GM12878 (cell line): ENCODE results near the gene UMAD1. TPM values are rescaled to one million over a fixed set of nuclear protein-coding genes. Genes with fewer than 3 reads are reported as not detected.

Experiments used
- ATAC-seq: fragments of 200-7000 bp; cut with Tn5 transposase; 3 replicates; pipeline ENCODE4 v1.9.1; 2020; ENCODE audit warnings: mild to moderate bottlenecking, moderate library complexity
- BruUV-seq: library from RNA; stranded (reverse); fragments of 400-500 nt; replicated peaks from 2 replicates; lab custom pipeline; 2021; lab: Mats Ljungman, UMichigan
- CTCF ChIA-PET: fragments of 300-600 bp; sonication (Branson Sonifier 250); formaldehyde crosslinking; extraction: SDS; loops from one replicate; lab custom pipeline; 2021; ENCODE audit warnings: inconsistent platforms; lab: Yijun Ruan, JAX
- POLR2A ChIA-PET: fragments of 350-600 bp; formaldehyde crosslinking; extraction: SDS; loops from one replicate; lab custom pipeline; 2021; ENCODE audit warnings: inconsistent platforms; lab: Charles Lee
- RAD21 ChIA-PET: fragments of 300-600 bp; sonication (Branson Sonifier 250); formaldehyde crosslinking; loops from one replicate; lab custom pipeline; 2023; ENCODE audit warnings: antibody characterized with exemption; ENCODE audit not compliant: unreplicated experiment; lab: Charles Lee
- SMC1A ChIA-PET: fragments of 300-600 bp; sonication (Branson Sonifier 250); formaldehyde crosslinking; loops from one replicate; lab custom pipeline; 2023; ENCODE audit not compliant: unreplicated experiment, uncharacterized antibody; lab: Charles Lee
- DNase-seq: peaks from one replicate; pipeline ENCODE4 v3.0.0-alpha.2; 2011; ENCODE audit warnings: low read depth, low spot score
- FAIRE-seq: peaks from 3 replicates; lab custom pipeline; 2011; peaks lifted over from hg19 to GRCh38; lab: Jason Lieb, UNC
- H2AFZ ChIP-seq: 2 replicates; pipeline ENCODE4 v1.6.0; 2011; ENCODE audit warnings: low read depth, low read length, control low read depth; ENCODE audit not compliant: control insufficient read depth
- H3K27ac ChIP-seq: 2 replicates; pipeline ENCODE4 v1.5.1; 2011; ENCODE audit warnings: control low read depth; ENCODE audit not compliant: control insufficient read depth, insufficient read depth
- H3K27me3 ChIP-seq, 2 experiments: replicated peaks in 1 of 2; 2 replicates each; pipeline versions ENCODE4 v1.6.0 to v1.6.1; 2011; ENCODE audit warnings: low read length in 1 of 2; ENCODE audit not compliant: control insufficient read depth in 2 of 2, insufficient read depth in 2 of 2
- H3K36me3 ChIP-seq, 2 experiments: 2 replicates each; pipeline ENCODE4 v1.5.1; 2011; ENCODE audit warnings: low read length in 1 of 2; ENCODE audit not compliant: control insufficient read depth in 2 of 2, insufficient read depth in 2 of 2
- H3K4me1 ChIP-seq: 2 replicates; pipeline ENCODE4 v1.6.1; 2011; ENCODE audit warnings: mild to moderate bottlenecking, low read length, moderate library complexity, mixed read lengths; ENCODE audit not compliant: control insufficient read depth, insufficient read depth
- H3K4me2 ChIP-seq: 2 replicates; pipeline ENCODE4 v1.6.0; 2011; ENCODE audit warnings: control low read depth; ENCODE audit not compliant: control insufficient read depth, insufficient read depth
- H3K4me3 ChIP-seq: fragments of 200-600 bp; sonication (generic); 2 replicates; pipeline ENCODE4 v1.5.1; 2016
- H3K79me2 ChIP-seq: 2 replicates; pipeline ENCODE4 v1.6.0; 2011; ENCODE audit warnings: low read length; ENCODE audit not compliant: control insufficient read depth, insufficient read depth
- H3K9ac ChIP-seq: 2 replicates; pipeline ENCODE4 v1.8.0; 2011; ENCODE audit warnings: low read length, control low read depth, mixed read lengths; ENCODE audit not compliant: control insufficient read depth, insufficient read depth
- H3K9me3 ChIP-seq: replicated peaks from 3 replicates; pipeline ENCODE4 v1.5.1; 2011; ENCODE audit warnings: mild to moderate bottlenecking, low read length; ENCODE audit not compliant: control insufficient read depth, insufficient read depth
- H4K20me1 ChIP-seq: 2 replicates; pipeline ENCODE4 v1.6.0; 2011; ENCODE audit not compliant: control insufficient read depth, insufficient read depth
- EZH2 ChIP-seq: IDR thresholded peaks from 2 replicates; pipeline ENCODE4 v1.6.1; 2012; ENCODE audit warnings: low read depth, mild to moderate bottlenecking, control low read depth, inconsistent platforms, low read length, borderline replicate concordance; ENCODE audit not compliant: control insufficient read depth
- KDM1A ChIP-seq: fragments of 200-600 bp; sonication (generic); IDR thresholded peaks from 2 replicates; pipeline ENCODE4 v1.6.1; 2016; ENCODE audit warnings: borderline replicate concordance
- MEF2A ChIP-seq: IDR thresholded peaks from 2 replicates; pipeline ENCODE4 v1.6.1; 2011; ENCODE audit warnings: low read depth, mild to moderate bottlenecking, low read length, moderate library complexity; ENCODE audit not compliant: insufficient read depth
- MYB ChIP-seq: fragments of 150-350 bp; IDR thresholded peaks from 2 replicates; pipeline ENCODE4 v1.6.1; 2014; ENCODE audit warnings: mild to moderate bottlenecking, low read depth, low read length, borderline replicate concordance
- NFXL1 ChIP-seq: fragments of 450-650 bp; IDR thresholded peaks from 2 replicates; pipeline ENCODE4 v1.6.1; 2017; ENCODE audit warnings: antibody characterized with exemption, mild to moderate bottlenecking, borderline replicate concordance
- NRF1 ChIP-seq: conservative IDR thresholded peaks from 2 replicates; pipeline ENCODE4 v1.6.1; 2011; ENCODE audit warnings: mild to moderate bottlenecking, low read depth, low read length, improper control_type of control experiment
- POU2F2 ChIP-seq: IDR thresholded peaks from 3 replicates; pipeline ENCODE4 v1.6.1; 2011; ENCODE audit warnings: low read depth, mild to moderate bottlenecking, low read length, borderline replicate concordance
- SIN3A ChIP-seq: IDR thresholded peaks from 2 replicates; pipeline ENCODE4 v1.6.1; 2012; ENCODE audit warnings: low read depth, low read length, improper control_type of control experiment
- SIX5 ChIP-seq: IDR thresholded peaks from 2 replicates; pipeline ENCODE4 v1.6.1; 2011; ENCODE audit warnings: mild to moderate bottlenecking, low read depth, low read length, moderate library complexity; ENCODE audit not compliant: severe bottlenecking
- SREBF1 ChIP-seq: IDR thresholded peaks from 2 replicates; pipeline ENCODE4 v1.6.1; 2012; ENCODE audit warnings: mild to moderate bottlenecking, low read length
- TBL1XR1 ChIP-seq: IDR thresholded peaks from 2 replicates; pipeline ENCODE4 v1.6.1; 2012; ENCODE audit warnings: low read depth, low read length, improper control_type of control experiment
- TCF7 ChIP-seq: IDR thresholded peaks from 2 replicates; pipeline ENCODE4 v1.6.1; 2014; ENCODE audit warnings: antibody characterized with exemption, borderline replicate concordance
- ZNF217 ChIP-seq: fragments of 450-650 bp; IDR thresholded peaks from 2 replicates; pipeline ENCODE4 v1.6.1; 2017; ENCODE audit warnings: antibody characterized with exemption, mild to moderate bottlenecking
- WGBS: methylation state at CpG from one replicate; pipeline ENCODE4 v1.1.6; 2016; ENCODE audit warnings: low lambda C conversion rate; ENCODE audit not compliant: insufficient replicate concordance, insufficient coverage; ENCODE audit errors: missing lambda C conversion rate; 5-methylcytosine and 5-hydroxymethylcytosine counted together
- in situ Hi-C: fragments of 300-500 bp; cut with MboI; formaldehyde crosslinking; loops from 9 replicates; pipeline ENCODE4 v1.14.3; 2018; ENCODE audit warnings: mixed read lengths
- intact Hi-C: fragments of 100-400 bp; cut with micrococcal nuclease; formaldehyde crosslinking; loops from one replicate; pipeline ENCODE4 v1.14.2; 2022; ENCODE audit not compliant: unreplicated experiment
- polyA plus RNA-seq, 11 experiments: library from polyadenylated mRNA; depleted of rRNA in 4 of 11; unstranded in 6 of 11; stranded (reverse) in 5 of 11; fragments of >200 nt; fragmentation: Nextera tagmentation in 4 of 11; fragmentation: Illumina TruSeq in 1 of 11; extraction: Ambion mirVana in 4 of 11; extraction: Trizol in 1 of 11; gene quantifications; 1 replicate in 1 of 11; 2 replicates in 10 of 11; pipeline versions ENCODE4 v1.2.1 to v1.2.3, GENCODE V29; 2011 to 2016; ENCODE audit warnings: inconsistent platforms in 2 of 11, missing spikeins in 2 of 11, low read depth in 1 of 11
- total RNA-seq, 4 experiments: library from RNA; depleted of rRNA in 3 of 4; stranded (reverse); fragments of >200 nt in 3 of 4; fragmentation: Illumina TruSeq in 1 of 4; extraction: Trizol in 1 of 4; gene quantifications; 2 replicates each; pipeline versions ENCODE4 v1.2.1 to v1.2.3, GENCODE V29; 2013 to 2021
- TF ChIP-seq, protein P1 (sequence below): fragments of 450-650 bp; conservative IDR thresholded peaks from 2 replicates; pipeline ENCODE4 v1.6.1; 2017; ENCODE audit warnings: mild to moderate bottlenecking, moderate library complexity
- TF ChIP-seq, protein P2 (sequence below), 3 experiments: IDR thresholded peaks in 2 of 3; conservative IDR thresholded peaks in 1 of 3; 2 replicates each; pipeline ENCODE4 v1.5.1; 2011; ENCODE audit warnings: low read depth in 3 of 3, low read length in 3 of 3, mild to moderate bottlenecking in 3 of 3, control low read depth in 2 of 3, moderate library complexity in 2 of 3, inconsistent platforms in 1 of 3, mixed read lengths in 1 of 3; ENCODE audit not compliant: control insufficient read depth in 2 of 3, insufficient read depth in 1 of 3; ENCODE audit errors: extremely low read depth in 1 of 3

UMAD1 gene
- total and polyA plus RNA-seq, 10 of the 15 experiments (the other 5 are each of a cell fraction or from before 2014, with no cell fraction given): 6.0 to 28.6 (median 9.3) TPM

DNA sequence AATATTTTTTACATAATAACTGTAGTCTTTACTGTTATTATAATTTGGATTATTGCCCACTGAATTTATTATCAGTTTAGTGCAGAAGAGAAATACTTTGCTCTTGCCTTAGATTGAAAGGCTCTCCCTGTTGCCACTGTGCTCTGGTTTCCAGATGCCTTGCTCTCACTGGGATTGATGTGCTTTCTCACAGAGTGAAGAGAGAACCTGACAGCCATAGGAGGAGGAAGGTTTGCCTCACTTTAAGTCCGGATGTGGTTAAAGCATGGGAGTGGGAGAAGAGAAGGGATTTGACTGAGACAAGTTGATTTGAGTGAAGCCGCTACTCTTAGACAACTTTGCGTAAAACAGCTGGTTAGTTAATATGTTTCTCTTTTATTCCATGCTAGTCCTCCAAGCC, 146.0 kb downstream of the UMAD1 start:
- in situ Hi-C loops (no loop called here), intact Hi-C loops (no loop called here)
- Histone ChIP-seq H3K4me3 (no peak overlapping the region), H3K9ac (no peak overlapping the region), H2AFZ (no peak overlapping the region)
- DNase-seq: no peak
- BruUV-seq: no TSS peak
- ChIA-PET POLR2A (no interaction called here), CTCF (interaction anchor here (0.7 to 1.0 kb wide), 2 partner anchors 12 to 527 kb away, joined by 3 read pairs; no protein-coding TSS in a partner anchor)
- TF ChIP-seq NFXL1 (no peak), TCF7 (no peak), MEF2A (no peak), NRF1 (no peak), KDM1A (no peak), EZH2 (no peak), POU2F2 (no peak), SREBF1 (no peak), ZNF217 (no peak), SIN3A (no peak), TBL1XR1 (no peak), SIX5 (no peak), MYB (no peak)
- TF ChIP-seq, protein P1, sequence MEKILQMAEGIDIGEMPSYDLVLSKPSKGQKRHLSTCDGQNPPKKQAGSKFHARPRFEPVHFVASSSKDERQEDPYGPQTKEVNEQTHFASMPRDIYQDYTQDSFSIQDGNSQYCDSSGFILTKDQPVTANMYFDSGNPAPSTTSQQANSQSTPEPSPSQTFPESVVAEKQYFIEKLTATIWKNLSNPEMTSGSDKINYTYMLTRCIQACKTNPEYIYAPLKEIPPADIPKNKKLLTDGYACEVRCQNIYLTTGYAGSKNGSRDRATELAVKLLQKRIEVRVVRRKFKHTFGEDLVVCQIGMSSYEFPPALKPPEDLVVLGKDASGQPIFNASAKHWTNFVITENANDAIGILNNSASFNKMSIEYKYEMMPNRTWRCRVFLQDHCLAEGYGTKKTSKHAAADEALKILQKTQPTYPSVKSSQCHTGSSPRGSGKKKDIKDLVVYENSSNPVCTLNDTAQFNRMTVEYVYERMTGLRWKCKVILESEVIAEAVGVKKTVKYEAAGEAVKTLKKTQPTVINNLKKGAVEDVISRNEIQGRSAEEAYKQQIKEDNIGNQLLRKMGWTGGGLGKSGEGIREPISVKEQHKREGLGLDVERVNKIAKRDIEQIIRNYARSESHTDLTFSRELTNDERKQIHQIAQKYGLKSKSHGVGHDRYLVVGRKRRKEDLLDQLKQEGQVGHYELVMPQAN: no peak
- TF ChIP-seq, protein P2, sequence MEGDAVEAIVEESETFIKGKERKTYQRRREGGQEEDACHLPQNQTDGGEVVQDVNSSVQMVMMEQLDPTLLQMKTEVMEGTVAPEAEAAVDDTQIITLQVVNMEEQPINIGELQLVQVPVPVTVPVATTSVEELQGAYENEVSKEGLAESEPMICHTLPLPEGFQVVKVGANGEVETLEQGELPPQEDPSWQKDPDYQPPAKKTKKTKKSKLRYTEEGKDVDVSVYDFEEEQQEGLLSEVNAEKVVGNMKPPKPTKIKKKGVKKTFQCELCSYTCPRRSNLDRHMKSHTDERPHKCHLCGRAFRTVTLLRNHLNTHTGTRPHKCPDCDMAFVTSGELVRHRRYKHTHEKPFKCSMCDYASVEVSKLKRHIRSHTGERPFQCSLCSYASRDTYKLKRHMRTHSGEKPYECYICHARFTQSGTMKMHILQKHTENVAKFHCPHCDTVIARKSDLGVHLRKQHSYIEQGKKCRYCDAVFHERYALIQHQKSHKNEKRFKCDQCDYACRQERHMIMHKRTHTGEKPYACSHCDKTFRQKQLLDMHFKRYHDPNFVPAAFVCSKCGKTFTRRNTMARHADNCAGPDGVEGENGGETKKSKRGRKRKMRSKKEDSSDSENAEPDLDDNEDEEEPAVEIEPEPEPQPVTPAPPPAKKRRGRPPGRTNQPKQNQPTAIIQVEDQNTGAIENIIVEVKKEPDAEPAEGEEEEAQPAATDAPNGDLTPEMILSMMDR (IDR thresholded peaks at IDR 0.05 in 2 of 3, conservative IDR thresholded peaks at IDR 0.05 in 1 of 3; ENCODE audit: control insufficient read depth in 2 of 3, extremely low read depth in 1 of 3, insufficient read depth in 1 of 3, low read depth in 3 of 3, low read length in 3 of 3): no peak
- TF ChIP-seq, all 136 proteins: peak for 0
- Histone ChIP-seq H3K9me3 (no peaks in the 10 kb centered on the region; the same call in 2 of the 3 replicates), H4K20me1 (no peaks in the 10 kb centered on the region), H3K4me1 (peaks cover 11% of the 10 kb centered on the region), H3K27ac (no peak overlapping the region), H3K27me3 (no peaks in the 10 kb centered on the region), H3K36me3 (no peaks in the 10 kb centered on the region), H3K79me2 (no peaks in the 10 kb centered on the region), H3K4me2 (no peak overlapping the region)
- ATAC-seq (no peak), FAIRE-seq (no peak)
- 100% methylated on average over 3 of the region's 3 CpGs for WGBS
- ChIA-PET RAD21 (interaction anchor here (1.3 kb wide), 1 partner anchor 12 kb away, joined by 3 read pairs; no protein-coding TSS in a partner anchor), SMC1A (interaction anchor here (0.7 to 2.0 kb wide), 7 partner anchors 8 to 184 kb away, joined by 3 to 12 read pairs (median 4); no protein-coding TSS in a partner anchor)
